Osteocyte (in vitro differentiated cells): ENCODE measurements around the gene ASXL1. TPM values are rescaled to one million over a fixed set of nuclear protein-coding genes. Genes with fewer than 3 reads are reported as not detected.

ENCODE experiments used
- DNase-seq: peaks from one replicate; pipeline ENCODE4 v3.0.0; 2021; ENCODE audit warnings: mixed read lengths; ENCODE audit not compliant: unreplicated experiment; ENCODE audit errors: extremely low spot score
- H3K27ac Mint-ChIP-seq: one replicate; pipeline ENCODE4 v1.8.0; 2021; ENCODE audit warnings: mild to moderate bottlenecking, mixed read lengths; ENCODE audit not compliant: unreplicated experiment
- H3K27me3 Mint-ChIP-seq: one replicate; pipeline ENCODE4 v1.8.0; 2021; ENCODE audit warnings: mixed read lengths; ENCODE audit not compliant: unreplicated experiment
- H3K36me3 Mint-ChIP-seq: one replicate; pipeline ENCODE4 v1.8.0; 2021; ENCODE audit warnings: mixed read lengths; ENCODE audit not compliant: unreplicated experiment
- H3K4me1 Mint-ChIP-seq: one replicate; pipeline ENCODE4 v1.8.0; 2021; ENCODE audit warnings: mixed read lengths; ENCODE audit not compliant: unreplicated experiment
- H3K4me3 Mint-ChIP-seq: one replicate; pipeline ENCODE4 v1.8.0; 2021; ENCODE audit warnings: mild to moderate bottlenecking, moderate library complexity, mixed read lengths; ENCODE audit not compliant: unreplicated experiment
- H3K9me3 Mint-ChIP-seq: one replicate; pipeline ENCODE4 v1.8.0; 2021; ENCODE audit warnings: mixed read lengths; ENCODE audit not compliant: unreplicated experiment
- total RNA-seq: library from RNA; stranded (reverse); gene quantifications from 2 replicates; pipeline ENCODE4 v1.2.1, GENCODE V29; 2021
- TF ChIP-seq, protein P1 (sequence below): fragments of 200-600 bp; sonication (generic); IDR thresholded peaks from 2 replicates; pipeline ENCODE4 v1.5.0; 2021; ENCODE audit warnings: antibody characterized with exemption, mild to moderate bottlenecking, moderate library complexity

ASXL1 gene
- total RNA-seq, 1 donor from 2014 or later = 76.8 TPM

DNA sequence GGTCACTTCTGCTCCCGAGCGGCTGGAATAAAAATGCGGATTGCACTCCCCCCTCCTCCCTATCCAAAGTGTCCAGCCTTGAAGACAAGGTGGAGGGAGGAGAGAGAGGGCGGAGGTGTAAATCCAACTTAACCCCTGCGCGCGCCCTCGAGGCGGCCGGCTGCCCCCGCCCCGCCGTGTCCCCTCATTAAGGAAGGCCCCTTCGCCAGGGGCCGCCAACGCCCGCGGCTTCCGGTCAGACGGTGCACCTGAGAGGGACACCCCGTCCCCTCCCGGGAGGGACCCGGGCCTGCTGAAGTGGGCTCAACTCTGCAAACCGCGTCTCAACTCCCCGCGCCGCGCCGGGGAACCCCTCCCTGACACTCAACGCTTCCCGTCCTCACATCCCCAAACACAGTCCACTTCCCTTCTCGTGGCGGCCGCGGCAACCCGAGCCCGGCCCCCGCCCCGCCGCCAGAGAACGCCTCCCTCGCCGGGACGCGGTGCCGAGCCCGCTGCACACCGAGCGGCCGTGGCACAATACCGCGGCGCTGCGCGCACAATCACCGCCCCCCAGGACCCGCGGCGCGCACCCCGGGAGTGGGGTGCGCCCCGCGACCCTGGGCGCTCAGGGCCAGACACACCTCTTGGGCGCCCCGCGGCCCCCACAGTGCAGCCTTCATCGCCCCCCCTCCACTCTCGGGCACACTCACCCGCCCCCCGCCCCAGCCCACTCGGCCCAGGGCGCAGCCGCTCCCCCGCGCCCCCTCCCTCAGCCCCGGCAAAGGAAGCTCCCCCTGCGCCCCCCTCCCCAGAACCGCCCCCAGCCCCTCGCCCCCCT lies 124.5 kb downstream of the ASXL1 start:
- Mint-ChIP-seq H3K4me3 (peak overlapping the region; percentile 84), H3K4me1 (peaks cover 41% of the 10 kb centered on the region), H3K27ac (peak overlapping the region; percentile 66), H3K27me3 (no peaks in the 10 kb centered on the region), H3K9me3 (no peaks in the 10 kb centered on the region), H3K36me3 (peaks cover 4% of the 10 kb centered on the region)
- TF ChIP-seq, protein P1, sequence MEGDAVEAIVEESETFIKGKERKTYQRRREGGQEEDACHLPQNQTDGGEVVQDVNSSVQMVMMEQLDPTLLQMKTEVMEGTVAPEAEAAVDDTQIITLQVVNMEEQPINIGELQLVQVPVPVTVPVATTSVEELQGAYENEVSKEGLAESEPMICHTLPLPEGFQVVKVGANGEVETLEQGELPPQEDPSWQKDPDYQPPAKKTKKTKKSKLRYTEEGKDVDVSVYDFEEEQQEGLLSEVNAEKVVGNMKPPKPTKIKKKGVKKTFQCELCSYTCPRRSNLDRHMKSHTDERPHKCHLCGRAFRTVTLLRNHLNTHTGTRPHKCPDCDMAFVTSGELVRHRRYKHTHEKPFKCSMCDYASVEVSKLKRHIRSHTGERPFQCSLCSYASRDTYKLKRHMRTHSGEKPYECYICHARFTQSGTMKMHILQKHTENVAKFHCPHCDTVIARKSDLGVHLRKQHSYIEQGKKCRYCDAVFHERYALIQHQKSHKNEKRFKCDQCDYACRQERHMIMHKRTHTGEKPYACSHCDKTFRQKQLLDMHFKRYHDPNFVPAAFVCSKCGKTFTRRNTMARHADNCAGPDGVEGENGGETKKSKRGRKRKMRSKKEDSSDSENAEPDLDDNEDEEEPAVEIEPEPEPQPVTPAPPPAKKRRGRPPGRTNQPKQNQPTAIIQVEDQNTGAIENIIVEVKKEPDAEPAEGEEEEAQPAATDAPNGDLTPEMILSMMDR = no peak
- DNase-seq = no peak

DNA sequence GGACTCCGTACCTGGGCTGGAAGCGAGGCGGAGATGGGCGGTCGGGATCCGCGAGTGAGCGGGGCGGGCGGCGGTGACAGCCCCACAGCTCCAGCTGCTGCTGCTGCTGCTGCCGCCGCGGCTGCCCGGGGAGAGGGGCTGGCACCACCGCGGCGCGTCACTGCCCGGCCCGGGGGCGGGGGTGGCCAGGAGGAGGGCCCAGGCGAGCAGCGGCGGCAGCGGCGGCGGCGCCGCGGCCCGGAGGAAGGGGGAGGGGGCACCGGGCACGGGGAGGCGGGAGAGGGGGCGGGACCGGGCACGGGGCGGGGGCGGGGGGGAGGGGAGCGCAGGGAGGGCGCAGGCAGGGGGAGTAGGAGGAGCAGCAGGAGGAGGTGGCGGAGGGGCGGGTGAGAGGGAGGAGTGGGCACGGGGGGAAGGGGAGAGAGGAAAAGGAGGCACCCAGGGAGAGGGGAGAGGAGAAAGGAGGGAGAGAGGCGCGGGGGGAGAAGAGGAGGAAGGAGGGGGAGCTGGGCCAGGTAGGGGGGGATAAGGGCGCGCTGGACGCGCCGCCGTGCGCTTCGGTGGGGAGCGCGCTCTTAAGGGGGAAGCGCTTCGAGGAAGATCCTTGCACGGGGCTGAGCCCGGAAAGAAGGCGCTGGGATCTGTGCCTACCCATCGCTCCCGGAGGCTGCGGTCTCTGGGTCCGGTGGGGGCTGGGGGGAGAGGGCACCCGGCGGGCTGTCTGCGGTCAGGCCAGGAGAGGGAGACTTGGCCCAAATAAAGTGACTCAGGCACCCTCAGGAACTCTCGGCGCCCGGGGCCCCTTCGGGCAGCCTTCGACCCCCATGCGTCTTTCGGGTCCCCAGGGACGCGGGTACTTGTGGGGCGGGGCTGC lies 125.5 kb downstream of the ASXL1 start:
- no peaks in the 10 kb centered on the region for H3K27me3 Mint-ChIP-seq
- TF ChIP-seq, protein P1 = no peak
- H3K9me3 Mint-ChIP-seq = no peaks in the 10 kb centered on the region
- DNase-seq = peak; percentile 94
- peak overlapping the region; percentile 64 for H3K27ac Mint-ChIP-seq
- peak overlapping the region; percentile 78 for H3K4me3 Mint-ChIP-seq
- peaks cover 4% of the 10 kb centered on the region for H3K36me3 Mint-ChIP-seq
- H3K4me1 Mint-ChIP-seq = peaks cover 35% of the 10 kb centered on the region

GRCh38 chr20:32484225-32484957 lies 126.3 kb downstream of the ASXL1 start:
- H3K9me3 Mint-ChIP-seq = no peaks in the 10 kb centered on the region
- peaks cover 31% of the 10 kb centered on the region for H3K4me1 Mint-ChIP-seq
- TF ChIP-seq, protein P1 = no peak
- H3K27me3 Mint-ChIP-seq = no peaks in the 10 kb centered on the region
- peak; percentile 89 for DNase-seq
- H3K27ac Mint-ChIP-seq = peak overlapping the region; percentile 94
- H3K36me3 Mint-ChIP-seq = peaks cover 4% of the 10 kb centered on the region
- H3K4me3 Mint-ChIP-seq = peak overlapping the region; percentile 83

- DNase-seq = peak; percentile 91
- TF ChIP-seq, protein P1 = peak; percentile 79
- Mint-ChIP-seq H3K36me3 (peaks cover 4% of the 10 kb centered on the region), H3K4me1 (peaks cover 25% of the 10 kb centered on the region), H3K4me3 (peak overlapping the region; percentile 83), H3K27me3 (no peaks in the 10 kb centered on the region), H3K9me3 (no peaks in the 10 kb centered on the region), H3K27ac (peak overlapping the region; percentile 94)
Measured at GRCh38 chr20:32484958-32485769, 127.0 kb downstream of the ASXL1 start.
